Activated CD4-positive, alpha-beta T cell treated with anti-CD3 and anti-CD28 coated beads, Interleukin-2, amount 50 U/mL, for 1 hour (primary cell): ENCODE measurements around the gene SLC6A5.

Source experiments
- DNase-seq: peaks from one replicate; pipeline ENCODE4 v3.0.0-alpha.2; 2020

Gene SLC6A5

GRCh38 chr11:20671856-20672546, 72.6 kb downstream of the SLC6A5 start:
- no peak for DNase-seq

- no peak for DNase-seq
These were observed 73.2 kb downstream of the SLC6A5 start for GRCh38 chr11:20672575-20672974.

DNA sequence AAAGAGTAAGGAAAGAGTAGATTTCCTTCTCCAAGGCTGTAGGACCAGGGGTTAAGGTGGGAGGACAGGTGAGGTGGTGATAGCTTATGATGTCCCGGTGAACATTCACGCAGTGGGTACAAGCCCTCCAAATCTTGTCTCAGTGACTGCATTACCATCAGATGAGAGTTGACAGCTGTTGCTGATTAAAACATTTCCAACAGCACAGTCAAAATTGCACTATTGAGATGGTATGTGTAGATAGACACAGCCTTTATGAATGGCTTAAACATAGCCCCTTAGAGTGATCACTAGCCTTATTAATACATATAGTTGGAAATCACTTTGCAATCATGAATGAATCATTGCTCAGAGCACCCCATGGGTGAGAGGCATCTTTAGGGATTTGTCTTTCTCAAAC, 77.2 kb downstream of the SLC6A5 start:
- DNase-seq, result no peak

- DNase-seq, result no peak
These were observed 89.4 kb downstream of the SLC6A5 start for GRCh38 chr11:20688761-20689160.

DNA sequence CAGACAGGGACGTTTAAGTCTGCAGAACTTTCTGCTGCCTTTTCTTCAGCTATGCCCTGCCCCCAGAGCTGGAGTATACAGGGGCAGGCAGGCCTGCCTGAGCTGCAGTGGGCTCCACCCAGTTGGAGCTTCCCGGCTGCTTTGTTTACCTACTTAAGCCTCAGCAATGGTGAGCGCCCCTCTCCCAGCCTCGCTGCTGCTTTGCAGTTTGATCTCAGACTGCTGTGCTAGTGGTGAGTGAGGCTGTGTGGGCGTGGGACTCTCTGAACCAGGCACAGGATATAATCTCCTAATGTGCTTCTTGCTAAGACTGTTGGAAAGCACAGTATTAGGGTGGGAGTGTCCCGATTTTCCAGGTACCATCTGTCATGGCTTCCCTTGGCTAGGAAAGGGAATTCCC, 108.5 kb downstream of the SLC6A5 start:
- no peak for DNase-seq
